ENCODE data around the gene PPP1R3F. TPM values are rescaled to one million over a fixed set of nuclear protein-coding genes. Genes with fewer than 3 reads are reported as not detected.

PPP1R3F gene
- total RNA-seq, 1 experiment from 2014 or later, result 1.6 TPM

DNA sequence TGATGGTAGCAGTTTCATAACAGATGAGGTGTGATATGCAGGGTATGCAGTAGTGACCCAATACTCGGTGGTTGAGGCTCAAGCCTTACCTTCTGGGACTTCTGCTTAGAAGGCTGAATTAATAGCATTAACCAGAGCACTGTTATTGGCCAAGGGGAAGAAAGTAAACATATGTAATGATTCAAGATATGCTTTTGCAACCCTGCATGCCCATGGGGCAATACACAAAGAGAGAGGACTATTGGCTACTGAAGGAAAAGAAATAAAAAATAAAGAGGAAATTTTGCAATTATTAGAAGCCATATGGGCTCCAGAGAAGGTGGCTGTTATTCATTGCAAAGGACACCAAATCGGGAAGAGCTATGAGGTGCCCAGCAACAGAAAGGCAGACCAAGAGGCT is 42.6 kb downstream of the PPP1R3F start:
- ChIA-PET RAD21 (ENCODE audit: low non-redundant PET in 1 of 2, low total read pairs in 2 of 2, uncharacterized antibody in 2 of 2, unreplicated experiment in 2 of 2) (no interaction called here), CTCF (no interaction called here), POLR2A (no interaction called here)
- Histone ChIP-seq H3K79me2 (ENCODE audit: insufficient read depth, low read length) (no peaks in the 10 kb centered on the region), H2AFZ (ENCODE audit: low read depth, low read length, poor library complexity, severe bottlenecking) (no peak overlapping the region), H3K36me3 (ENCODE audit: control insufficient read depth in 1 of 2, insufficient read depth in 2 of 2, low read length in 2 of 2) (no peaks in the 10 kb centered on the region), H3K9me2 (ENCODE audit: insufficient read depth) (no peaks in the 10 kb centered on the region), H3K9ac (ENCODE audit: low read length) (no peak overlapping the region), H4K20me1 (ENCODE audit: insufficient read depth) (no peaks in the 10 kb centered on the region), H3K4me3 (replicated peaks in 1 of 2; ENCODE audit: low read depth in 1 of 2, low read length in 2 of 2) (no peak overlapping the region), H3K4me2 (ENCODE audit: low read length) (no peak overlapping the region), H3K27ac (ENCODE audit: low read depth, low read length) (no peak overlapping the region), H3K27me3 (ENCODE audit: insufficient read depth, low read length) (no peaks in the 10 kb centered on the region), H3K9me3 (ENCODE audit: control insufficient read depth in 1 of 2, insufficient read depth in 1 of 2, low read depth in 1 of 2, low read length in 2 of 2) (no peaks in the 10 kb centered on the region), H3K4me1 (ENCODE audit: control insufficient read depth in 1 of 2, insufficient read depth in 2 of 2, low read length in 2 of 2) (no peaks in the 10 kb centered on the region)
- intact Hi-C loops (cut with micrococcal nuclease), result no loop called here
- BruUV-seq (replicated peaks), result no TSS peak
- TF ChIP-seq, protein P1, sequence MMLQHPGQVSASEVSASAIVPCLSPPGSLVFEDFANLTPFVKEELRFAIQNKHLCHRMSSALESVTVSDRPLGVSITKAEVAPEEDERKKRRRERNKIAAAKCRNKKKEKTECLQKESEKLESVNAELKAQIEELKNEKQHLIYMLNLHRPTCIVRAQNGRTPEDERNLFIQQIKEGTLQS (IDR thresholded peaks at IDR 0.05), result no peak
- TF ChIP-seq, protein P2, sequence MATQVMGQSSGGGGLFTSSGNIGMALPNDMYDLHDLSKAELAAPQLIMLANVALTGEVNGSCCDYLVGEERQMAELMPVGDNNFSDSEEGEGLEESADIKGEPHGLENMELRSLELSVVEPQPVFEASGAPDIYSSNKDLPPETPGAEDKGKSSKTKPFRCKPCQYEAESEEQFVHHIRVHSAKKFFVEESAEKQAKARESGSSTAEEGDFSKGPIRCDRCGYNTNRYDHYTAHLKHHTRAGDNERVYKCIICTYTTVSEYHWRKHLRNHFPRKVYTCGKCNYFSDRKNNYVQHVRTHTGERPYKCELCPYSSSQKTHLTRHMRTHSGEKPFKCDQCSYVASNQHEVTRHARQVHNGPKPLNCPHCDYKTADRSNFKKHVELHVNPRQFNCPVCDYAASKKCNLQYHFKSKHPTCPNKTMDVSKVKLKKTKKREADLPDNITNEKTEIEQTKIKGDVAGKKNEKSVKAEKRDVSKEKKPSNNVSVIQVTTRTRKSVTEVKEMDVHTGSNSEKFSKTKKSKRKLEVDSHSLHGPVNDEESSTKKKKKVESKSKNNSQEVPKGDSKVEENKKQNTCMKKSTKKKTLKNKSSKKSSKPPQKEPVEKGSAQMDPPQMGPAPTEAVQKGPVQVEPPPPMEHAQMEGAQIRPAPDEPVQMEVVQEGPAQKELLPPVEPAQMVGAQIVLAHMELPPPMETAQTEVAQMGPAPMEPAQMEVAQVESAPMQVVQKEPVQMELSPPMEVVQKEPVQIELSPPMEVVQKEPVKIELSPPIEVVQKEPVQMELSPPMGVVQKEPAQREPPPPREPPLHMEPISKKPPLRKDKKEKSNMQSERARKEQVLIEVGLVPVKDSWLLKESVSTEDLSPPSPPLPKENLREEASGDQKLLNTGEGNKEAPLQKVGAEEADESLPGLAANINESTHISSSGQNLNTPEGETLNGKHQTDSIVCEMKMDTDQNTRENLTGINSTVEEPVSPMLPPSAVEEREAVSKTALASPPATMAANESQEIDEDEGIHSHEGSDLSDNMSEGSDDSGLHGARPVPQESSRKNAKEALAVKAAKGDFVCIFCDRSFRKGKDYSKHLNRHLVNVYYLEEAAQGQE (IDR thresholded peaks at IDR 0.05; ENCODE audit: low read depth), result no peak
- TF ChIP-seq, protein P3, sequence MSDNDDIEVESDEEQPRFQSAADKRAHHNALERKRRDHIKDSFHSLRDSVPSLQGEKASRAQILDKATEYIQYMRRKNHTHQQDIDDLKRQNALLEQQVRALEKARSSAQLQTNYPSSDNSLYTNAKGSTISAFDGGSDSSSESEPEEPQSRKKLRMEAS (IDR thresholded peaks at IDR 0.05), result no peak
- no peak for TF ChIP-seq EZH2 (IDR thresholded peaks at IDR 0.05)
- no peak for TF ChIP-seq CEBPB (IDR thresholded peaks at IDR 0.05; ENCODE audit: low read depth)
- TF ChIP-seq ZFX (IDR thresholded peaks at IDR 0.05), result no peak
- no peak for TF ChIP-seq POLR2AphosphoS5 (IDR thresholded peaks at IDR 0.05; ENCODE audit: low read depth, low read length)
- TF ChIP-seq SRF (IDR thresholded peaks at IDR 0.05; ENCODE audit: low read depth), result no peak
- no peak for TF ChIP-seq ELF1 (IDR thresholded peaks at IDR 0.05; ENCODE audit: borderline replicate concordance, low read depth)
- TF ChIP-seq RAD21 (IDR thresholded peaks at IDR 0.05; ENCODE audit: low read depth), result no peak
- no peak for TF ChIP-seq POLR2A (IDR thresholded peaks at IDR 0.05; ENCODE audit: borderline replicate concordance, extremely low read depth, insufficient read depth, insufficient read length)
- no peak for TF ChIP-seq SIN3A (IDR thresholded peaks at IDR 0.05; ENCODE audit: low read depth)
- TF ChIP-seq FOSL1 (IDR thresholded peaks at IDR 0.05; ENCODE audit: low read depth), result no peak
- DNase-seq (ENCODE audit: low read depth, low spot score) (no peak), ATAC-seq (no peak)

All from HCT116 (cell line).